ENCODE measurements around the gene TNS3.

GRCh38 chr7:47383072-47383471, 198.8 kb downstream of the TNS3 start:
- TF ChIP-seq CTCF (conservative IDR thresholded peaks at IDR 0.05): no peak
- TF ChIP-seq EZH2 (IDR thresholded peaks at IDR 0.05; ENCODE audit: low read depth): no peak
